K562 (cell line): Measurements from ENCODE around the gene RELA. TPM values are rescaled to one million over a fixed set of nuclear protein-coding genes. Genes with fewer than 3 reads are reported as not detected.

ENCODE experiments used
- CBFA2T3 ChIP-seq: fragments of 450-650 bp; IDR thresholded peaks from 2 replicates; pipeline ENCODE4 v1.6.1; 2017
- COPS2 ChIP-seq: fragments of 450-650 bp; conservative IDR thresholded peaks from 2 replicates; pipeline ENCODE4 v1.6.1; 2016; ENCODE audit warnings: mild to moderate bottlenecking, moderate library complexity
- CREB5 ChIP-seq: fragments of 250-450 bp; sonication (Bioruptor Pico); IDR thresholded peaks from 2 replicates; pipeline ENCODE4 v1.5.0; 2020; ENCODE audit warnings: mild to moderate bottlenecking
- CTCFL ChIP-seq: IDR thresholded peaks from 2 replicates; pipeline ENCODE4 v1.6.1; 2011; ENCODE audit warnings: borderline replicate concordance, low read depth, mild to moderate bottlenecking, moderate library complexity, low read length; ENCODE audit not compliant: insufficient read depth, poor library complexity, severe bottlenecking
- DMBX1 ChIP-seq: fragments of 250-450 bp; sonication (Bioruptor Pico); IDR thresholded peaks from 2 replicates; pipeline ENCODE4 v1.8.0; 2022; ENCODE audit warnings: inconsistent platforms, mild to moderate bottlenecking, moderate library complexity, borderline replicate concordance
- E2F6 ChIP-seq, 2 experiments: IDR thresholded peaks; 2 replicates each; pipeline ENCODE4 v1.6.1; 2011; ENCODE audit warnings: borderline replicate concordance in 1 of 2, control low read depth in 1 of 2, low read depth in 1 of 2, low read length in 1 of 2, mild to moderate bottlenecking in 1 of 2, mixed read lengths in 1 of 2, moderate library complexity in 1 of 2; ENCODE audit not compliant: insufficient read depth in 1 of 2, insufficient read length in 1 of 2, poor library complexity in 1 of 2, severe bottlenecking in 1 of 2; ENCODE audit errors: extremely low read depth in 1 of 2
- EGR1 ChIP-seq: fragments of 450-650 bp; conservative IDR thresholded peaks from 2 replicates; pipeline ENCODE4 v1.6.1; 2017; ENCODE audit warnings: mild to moderate bottlenecking
- JUND ChIP-seq, 2 experiments: IDR thresholded peaks; 2 replicates in 1 of 2; 3 replicates in 1 of 2; pipeline ENCODE4 v1.6.1; 2011; ENCODE audit warnings: borderline replicate concordance in 2 of 2, low read depth in 2 of 2, low read length in 2 of 2, improper control_type of control experiment in 1 of 2, missing biosample characterization in 1 of 2, missing genetic modification characterization in 1 of 2, missing genetic modification reagents in 1 of 2
- KLF16 ChIP-seq: IDR thresholded peaks from 2 replicates; pipeline ENCODE4 v1.6.1; 2016; ENCODE audit warnings: antibody characterized with exemption
- MAFK ChIP-seq: IDR thresholded peaks from 2 replicates; pipeline ENCODE4 v1.6.1; 2011; ENCODE audit warnings: low read length, improper control_type of control experiment
- PML ChIP-seq: IDR thresholded peaks from 2 replicates; pipeline ENCODE4 v1.6.1; 2012; ENCODE audit warnings: low read length, inconsistent platforms
- PTRF ChIP-seq: fragments of 450-650 bp; IDR thresholded peaks from 2 replicates; pipeline ENCODE4 v1.6.1; 2016; ENCODE audit warnings: mild to moderate bottlenecking, missing genetic modification characterization, missing compliant biosample characterization
- SMAD4 ChIP-seq: fragments of 250-450 bp; sonication (Bioruptor Pico); conservative IDR thresholded peaks from 2 replicates; pipeline ENCODE4 v1.8.0; 2021; ENCODE audit warnings: inconsistent platforms, mild to moderate bottlenecking, moderate library complexity
- SMARCC2 ChIP-seq: fragments of 450-650 bp; IDR thresholded peaks from 2 replicates; pipeline ENCODE4 v1.6.1; 2017; ENCODE audit warnings: antibody characterized with exemption, moderate library complexity, mild to moderate bottlenecking, low read depth
- SRF ChIP-seq, 2 experiments: fragments of 250-450, 450-650 bp in 1 of 2; sonication (Bioruptor Pico) in 1 of 2; sonication (generic) in 1 of 2; formaldehyde crosslinking; IDR thresholded peaks; 2 replicates each; pipeline versions ENCODE4 v1.5.0 to v1.5.1; 2020 to 2022; ENCODE audit warnings: mild to moderate bottlenecking in 1 of 2, missing genetic modification reagents in 1 of 2
- ZEB2 ChIP-seq: fragments of 450-650 bp; IDR thresholded peaks from 2 replicates; pipeline ENCODE4 v1.6.1; 2016
- ZFP1 ChIP-seq: fragments of 450-650 bp; formaldehyde crosslinking; IDR thresholded peaks from 2 replicates; pipeline ENCODE4 v1.4.0; 2020; ENCODE audit warnings: mild to moderate bottlenecking, mixed read lengths
- ZFP30 ChIP-seq: fragments of 250-450 bp; sonication (Bioruptor Pico); IDR thresholded peaks from 2 replicates; pipeline ENCODE4 v1.8.0; 2022; ENCODE audit warnings: moderate library complexity, mild to moderate bottlenecking, inconsistent platforms, borderline replicate concordance
- ZFP91 ChIP-seq: sonication (generic); formaldehyde crosslinking; IDR thresholded peaks from 2 replicates; pipeline ENCODE4 v1.8.0; 2022; ENCODE audit warnings: mild to moderate bottlenecking, missing genetic modification reagents
- ZNF12 ChIP-seq: sonication (generic); formaldehyde crosslinking; IDR thresholded peaks from 2 replicates; pipeline ENCODE4 v1.4.0; 2020; ENCODE audit warnings: mild to moderate bottlenecking, missing genetic modification reagents
- ZNF445 ChIP-seq: fragments of 250-450 bp; sonication (Bioruptor Pico); IDR thresholded peaks from 2 replicates; pipeline ENCODE4 v1.4.0; 2020; ENCODE audit warnings: low read depth, mild to moderate bottlenecking, moderate library complexity
- polyA plus RNA-seq, 8 experiments: library from polyadenylated mRNA; depleted of rRNA in 4 of 8; stranded (reverse) in 5 of 8; unstranded in 3 of 8; fragments of >200 nt; fragmentation: Nextera tagmentation in 2 of 8; fragmentation: Illumina TruSeq in 1 of 8; extraction: Ambion mirVana in 2 of 8; extraction: Trizol in 1 of 8; gene quantifications; 2 replicates each; pipeline versions ENCODE4 v1.2.1 to v1.2.3, GENCODE V29; 2011 to 2014; ENCODE audit warnings: inconsistent platforms in 1 of 8, missing spikeins in 1 of 8
- total RNA-seq, 7 experiments: library from RNA; depleted of rRNA in 6 of 7; stranded (reverse); fragments of >200 nt in 6 of 7; fragmentation: Illumina TruSeq in 2 of 7; extraction: Trizol in 2 of 7; gene quantifications; 2 replicates each; pipeline versions ENCODE4 v1.2.1 to v1.2.3, GENCODE V29; 2011 to 2021; ENCODE audit warnings: low replicate concordance in 1 of 7

RELA gene
- total and polyA plus RNA-seq, 9 of the 15 experiments (the other 6 are each of a cell fraction or from before 2014, with no cell fraction given): 6.0 to 67.4 (median 20.6) TPM

- TF ChIP-seq ZFP91 (CRISPR knock-in tag) (no peak), SMARCC2 (peak; percentile 49; the same call in 1 of the 2 replicates), JUND (IDR thresholded peaks at IDR 0.05; ENCODE audit: borderline replicate concordance, low read depth, low read length) (peak; percentile 42; the same call in 1 of the 2 replicates), JUND (tag; IDR thresholded peaks at IDR 0.05; ENCODE audit: borderline replicate concordance, low read depth, low read length) (no peak; the same call in 2 of the 3 replicates), SRF (CRISPR knock-in tag; IDR thresholded peaks at IDR 0.05) (no peak), ZFP1 (CRISPR knock-in tag) (no peak), ZEB2 (peak; percentile 98), EGR1 (peak; percentile 94), DMBX1 (CRISPR knock-in tag) (0 out of 2 replicates have a peak, but pooled peaks have one; percentile 19), CREB5 (CRISPR knock-in tag) (no peak), ZNF445 (CRISPR knock-in tag) (no peak), PML (peak; percentile 62; the same call in 1 of the 2 replicates), PTRF (no peak), CBFA2T3 (peak; percentile 95), COPS2 (no peak), SMAD4 (peak; percentile 79), CTCFL (no peak), ZNF12 (CRISPR knock-in tag) (no peak), KLF16 (peak; percentile 88; the same call in 1 of the 2 replicates), E2F6 (IDR thresholded peaks at IDR 0.05; ENCODE audit: borderline replicate concordance in 1 of 2, extremely low read depth in 1 of 2, insufficient read depth in 1 of 2, insufficient read length in 1 of 2, low read depth in 1 of 2, low read length in 1 of 2, poor library complexity in 1 of 2, severe bottlenecking in 1 of 2) (peak in 1 of 2 experiments; percentile 55), ZFP30 (CRISPR knock-in tag) (no peak), MAFK (no peak)
These were observed 26.3 kb downstream of the RELA start (continued) for GRCh38 chr11:65636108-65637031.
